GM19193 (cell line): Measurements from ENCODE around the gene NLRX1.
A peak's percentile ranks its signal among the peaks of the same experiment; 100 is the strongest.

Experiments used
- POLR2A ChIP-seq: IDR thresholded peaks from 4 replicates; pipeline ENCODE4 v1.6.1; 2011; ENCODE audit not compliant: insufficient read depth, insufficient read length; ENCODE audit errors: extremely low read depth

The NLRX1 gene

GRCh38 chr11:119168471-119169281 lies at the start of gene NLRX1:
Gene NLRX1, plus strand, starts transcription at chr11:119168725. Its CDS starts 2,679 bp downstream, at chr11:119171404.
- peak; percentile 68 for TF ChIP-seq POLR2A

DNA sequence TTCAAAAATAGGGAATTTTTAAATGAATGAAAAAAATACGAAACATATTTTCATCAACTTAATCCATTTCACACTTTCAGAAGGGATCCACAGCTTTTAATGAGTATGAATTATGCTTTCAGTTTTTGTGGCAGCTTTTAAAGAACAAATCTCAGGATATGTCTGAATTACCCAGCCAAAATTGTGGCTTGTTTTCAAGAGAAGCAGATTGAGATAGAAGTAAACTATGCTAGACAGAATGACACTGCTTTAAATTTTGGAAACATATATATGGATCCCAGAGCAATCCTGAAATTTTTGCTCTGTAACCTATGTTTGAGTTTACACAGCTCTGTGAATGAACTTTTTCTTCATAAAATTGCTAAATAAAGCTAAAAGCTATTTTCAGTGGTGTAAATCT lies 49.6 kb upstream of the NLRX1 start:
- TF ChIP-seq POLR2A: no peak

GRCh38 chr11:119120639-119121007 lies 47.9 kb upstream of the NLRX1 start:
- no peak for TF ChIP-seq POLR2A

DNA sequence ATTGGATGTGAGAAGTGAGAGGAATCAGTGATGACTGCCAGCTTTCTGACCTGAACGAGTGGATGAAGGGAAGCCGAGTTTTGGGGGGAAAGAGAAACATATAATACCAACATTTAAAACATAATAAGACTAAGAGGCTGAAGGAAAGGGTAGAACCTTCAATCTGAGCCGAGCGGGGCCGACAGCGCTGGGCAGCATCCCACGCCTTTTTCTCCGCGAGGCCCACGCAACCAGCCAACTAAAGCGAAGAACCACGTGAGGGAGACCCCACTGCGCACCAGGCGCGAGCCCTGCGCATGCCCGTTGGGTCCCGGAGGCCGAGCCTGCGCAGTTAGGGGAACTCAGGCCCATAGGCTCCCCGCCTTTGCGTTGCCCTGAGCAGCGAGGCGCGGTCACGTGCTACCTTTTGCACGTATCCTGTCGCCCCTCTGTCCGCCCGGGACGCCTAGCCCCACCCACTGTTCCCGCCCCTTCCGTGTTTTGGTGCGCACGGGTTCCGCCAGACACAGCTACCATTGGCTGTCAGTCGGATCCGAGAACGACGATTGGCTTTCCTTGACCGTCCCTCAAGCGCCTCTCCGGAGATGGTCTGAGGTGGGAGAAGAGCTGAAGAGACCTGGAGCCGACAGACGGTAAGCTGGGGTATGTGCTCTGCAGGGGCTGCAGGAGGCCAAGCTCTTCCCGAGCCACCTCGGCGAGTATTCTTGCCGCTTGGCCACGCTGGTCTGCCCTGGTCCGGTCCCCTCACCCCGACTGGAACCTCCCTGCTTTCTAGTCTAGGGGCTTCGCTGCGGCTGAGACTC lies 47.3 kb upstream of the NLRX1 start, which contains the start of gene HINFP:
HINFP (plus strand) TSS at position 573 of the 803 bp plus-strand sequence. CDS start 5,365 bp downstream, outside the sequence.
- TF ChIP-seq POLR2A: peak; percentile 75

- TF ChIP-seq POLR2A: no peak
Measured at GRCh38 chr11:119121811-119122124, 46.8 kb upstream of the NLRX1 start.

GRCh38 chr11:119125821-119126220 lies 42.7 kb upstream of the NLRX1 start:
- no peak for TF ChIP-seq POLR2A

DNA sequence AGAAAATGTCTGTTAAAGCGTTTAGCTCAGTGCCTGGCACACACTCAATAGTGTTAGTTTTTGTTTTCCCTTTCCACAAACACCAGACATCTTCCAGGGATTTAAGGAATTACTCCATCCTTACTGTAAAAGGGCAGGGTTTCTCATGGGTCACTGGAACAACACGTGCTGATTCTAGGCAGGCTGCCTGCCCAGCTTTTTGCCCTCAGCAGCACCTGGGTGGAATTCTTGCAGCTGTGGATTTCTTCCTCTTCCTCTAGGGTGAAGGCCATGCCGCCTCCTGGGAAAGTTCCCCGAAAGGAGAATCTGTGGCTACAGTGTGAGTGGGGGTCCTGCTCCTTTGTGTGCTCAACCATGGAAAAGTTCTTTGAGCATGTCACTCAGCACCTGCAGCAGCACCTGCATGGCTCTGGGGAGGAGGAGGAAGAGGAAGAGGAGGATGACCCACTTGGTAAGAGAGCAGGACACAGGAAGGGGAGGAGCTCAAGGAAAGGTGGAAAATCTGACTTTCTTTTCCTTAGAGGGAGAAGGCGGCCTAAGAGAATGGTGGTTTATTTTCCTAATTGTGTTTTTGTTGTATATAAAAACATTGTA lies 41.8 kb upstream of the NLRX1 start:
- no peak for TF ChIP-seq POLR2A

GRCh38 chr11:119130662-119131061 lies 37.9 kb upstream of the NLRX1 start:
- TF ChIP-seq POLR2A: no peak

GRCh38 chr11:119134389-119134978 lies 34.0 kb upstream of the NLRX1 start:
- no peak for TF ChIP-seq POLR2A

DNA sequence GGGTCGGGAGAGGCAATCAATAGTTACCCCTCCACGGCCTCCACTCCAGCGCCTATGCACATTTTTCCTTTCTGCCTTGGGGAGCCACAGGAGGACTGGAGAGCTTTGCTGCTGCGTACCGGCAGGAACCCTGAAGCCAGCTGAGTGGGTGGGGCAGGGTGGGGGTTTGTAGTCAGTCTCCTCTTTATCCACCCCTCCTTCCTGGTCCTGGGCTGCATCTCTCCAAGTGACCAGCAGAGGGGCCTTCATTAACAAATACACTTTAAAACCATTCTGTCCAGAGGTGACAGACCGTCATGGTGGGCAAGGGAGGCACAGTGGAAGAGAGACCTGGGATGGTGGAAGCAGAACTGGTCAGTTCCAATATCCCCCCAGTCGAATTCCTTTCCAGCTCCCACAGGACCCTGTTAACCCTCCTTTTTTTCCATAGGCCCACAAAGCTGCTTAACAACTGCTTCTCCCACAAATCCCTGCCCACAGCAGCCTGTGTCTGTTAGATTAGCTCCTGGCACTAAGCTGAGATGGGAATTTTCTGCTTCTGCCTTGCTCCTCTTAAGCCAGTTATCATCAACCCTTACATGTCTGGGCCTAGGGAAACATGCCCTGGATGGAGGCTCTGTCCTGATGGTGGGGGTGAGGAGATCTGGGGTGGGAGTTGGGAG lies 23.6 kb upstream of the NLRX1 start:
- TF ChIP-seq POLR2A: no peak

GRCh38 chr11:119145551-119145950 lies 23.0 kb upstream of the NLRX1 start:
- no peak for TF ChIP-seq POLR2A

- no peak for TF ChIP-seq POLR2A
Measured at GRCh38 chr11:119147604-119148333, 20.8 kb upstream of the NLRX1 start.

DNA sequence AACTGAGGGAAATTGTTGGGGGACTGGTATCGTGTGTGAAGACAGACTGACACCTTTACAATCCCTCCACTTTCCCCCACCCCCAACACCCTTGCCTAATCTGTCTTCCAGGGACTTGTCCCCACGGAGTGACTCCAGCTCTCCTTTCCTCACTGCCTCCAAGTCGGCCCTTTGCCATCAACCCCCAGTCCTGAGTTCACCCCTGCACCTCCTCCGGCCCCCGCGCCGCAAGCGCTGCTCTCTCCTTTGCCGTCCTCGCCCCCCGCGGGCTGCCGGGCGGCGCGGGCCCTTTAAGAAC lies 19.9 kb upstream of the NLRX1 start:
- no peak for TF ChIP-seq POLR2A
